Lung (tissue), 12 donors: Measurements from ENCODE around the gene C5AR1. TPM values are rescaled to one million over a fixed set of nuclear protein-coding genes. Genes with fewer than 3 reads are reported as not detected.

ENCODE experiments used
- ATAC-seq: fragments of 200-7000 bp; cut with Tn5 transposase; one replicate; pipeline ENCODE4 v1.9.1; 2020; ENCODE audit warnings: moderate number of reproducible peaks; ENCODE audit not compliant: insufficient read depth, low FRiP score
- DNase-seq, 3 donors: peaks; one replicate each; pipeline ENCODE4 v3.0.0-alpha.2; 2013 to 2017
- H3K27ac ChIP-seq, 2 donors: one replicate each; pipeline ENCODE4 v1.5.1; 2013; ENCODE audit warnings: mild to moderate bottlenecking in 2 of 2, moderate library complexity in 2 of 2, control low read depth in 1 of 2, inconsistent platforms in 1 of 2, low read depth in 1 of 2, low read length in 1 of 2
- H3K27me3 ChIP-seq, 3 donors: one replicate each; pipeline ENCODE4 v1.5.1; 2013; ENCODE audit warnings: low read length in 2 of 3; ENCODE audit not compliant: control insufficient read depth in 3 of 3, insufficient read depth in 3 of 3
- H3K36me3 ChIP-seq, 4 donors: one replicate each; pipeline ENCODE4 v1.5.1; 2013; ENCODE audit warnings: low read length in 4 of 4, mild to moderate bottlenecking in 1 of 4, moderate library complexity in 1 of 4; ENCODE audit not compliant: control insufficient read depth in 4 of 4, insufficient read depth in 4 of 4
- H3K4me1 ChIP-seq, 5 donors: one replicate each; pipeline ENCODE4 v1.5.1; 2013; ENCODE audit warnings: low read length in 5 of 5, mild to moderate bottlenecking in 2 of 5, moderate library complexity in 1 of 5; ENCODE audit not compliant: control insufficient read depth in 5 of 5, insufficient read depth in 5 of 5
- H3K4me3 ChIP-seq: one replicate; pipeline ENCODE4 v1.5.1; 2013; ENCODE audit warnings: mild to moderate bottlenecking, control low read depth, moderate library complexity
- H3K9ac ChIP-seq, 2 donors: one replicate each; pipeline ENCODE4 v1.5.1; 2013; ENCODE audit warnings: low read length in 2 of 2, control low read depth in 1 of 2; ENCODE audit not compliant: insufficient read depth in 1 of 2
- H3K9me3 ChIP-seq, 4 donors: one replicate each; pipeline ENCODE4 v1.5.1; 2013; ENCODE audit warnings: low read length in 3 of 4, mild to moderate bottlenecking in 1 of 4, moderate library complexity in 1 of 4; ENCODE audit not compliant: control insufficient read depth in 4 of 4, insufficient read depth in 3 of 4
- WGBS, 2 donors: extraction: QIAGEN DNeasy Blood & Tissue Kit; methylation state at CpG; one replicate each; pipeline ENCODE4 v1.1.7; 2013; 5-methylcytosine and 5-hydroxymethylcytosine counted together
- polyA plus RNA-seq, 2 donors: library from polyadenylated mRNA; stranded (reverse); fragments of 200-250 nt; gene quantifications; one replicate each; pipeline ENCODE4 v1.2.1, GENCODE V29; 2013
- total RNA-seq, 2 donors: library from RNA; depleted of rRNA in 1 of 2; stranded (reverse); fragments of >200 nt in 1 of 2; gene quantifications; one replicate each; pipeline ENCODE4 v1.2.1, GENCODE V29; 2014 to 2021
- TF ChIP-seq, protein P1 (sequence below): IDR thresholded peaks from 2 replicates; pipeline ENCODE4 v1.5.1; 2012; ENCODE audit warnings: mild to moderate bottlenecking; ENCODE audit errors: control extremely low read depth, extremely low read depth
- donor health status: control.
- donor health status: control.
- donor health status: Bipolar disorder and iron deficiency.
- donor health status: healthy.
- donor health status: DM: yes; HTN: yes; CAD: no.

The C5AR1 gene
- total and polyA plus RNA-seq, 4 donors = 9.4 to 156 (median 45.4) TPM

DNA sequence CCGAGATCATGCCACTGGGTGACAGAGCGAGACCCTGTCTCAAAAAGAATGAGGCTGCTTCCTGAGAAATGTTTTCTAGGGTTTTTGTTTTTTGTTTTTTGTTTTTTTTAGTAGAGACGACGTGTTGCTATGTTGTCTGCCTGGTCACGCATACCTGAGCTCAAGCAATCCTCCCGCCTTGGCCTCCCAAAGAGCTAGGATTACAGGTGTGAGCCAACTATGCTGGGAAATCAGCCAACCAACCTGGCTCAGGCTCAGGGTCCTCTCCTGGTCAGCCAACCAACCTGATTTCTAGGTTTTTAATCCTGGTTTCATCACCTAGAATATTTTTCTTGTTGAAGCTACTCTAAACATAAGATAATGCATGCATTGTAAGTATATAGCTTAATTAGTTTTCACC is 47.2 kb downstream of the C5AR1 start:
- no peak for ATAC-seq
- no peaks in the 10 kb centered on the region for H3K27me3 ChIP-seq
- 93 to 95% methylated on average over 6 of the region's 6 CpGs for WGBS, 2 donors
- H3K9ac ChIP-seq = no peak overlapping the region
- no peak overlapping the region for H3K27ac ChIP-seq
- peaks cover 0 to 3% (median 0%) of the 10 kb centered on the region in 5 donors for H3K4me1 ChIP-seq
- no peak for DNase-seq
- TF ChIP-seq, protein P1, sequence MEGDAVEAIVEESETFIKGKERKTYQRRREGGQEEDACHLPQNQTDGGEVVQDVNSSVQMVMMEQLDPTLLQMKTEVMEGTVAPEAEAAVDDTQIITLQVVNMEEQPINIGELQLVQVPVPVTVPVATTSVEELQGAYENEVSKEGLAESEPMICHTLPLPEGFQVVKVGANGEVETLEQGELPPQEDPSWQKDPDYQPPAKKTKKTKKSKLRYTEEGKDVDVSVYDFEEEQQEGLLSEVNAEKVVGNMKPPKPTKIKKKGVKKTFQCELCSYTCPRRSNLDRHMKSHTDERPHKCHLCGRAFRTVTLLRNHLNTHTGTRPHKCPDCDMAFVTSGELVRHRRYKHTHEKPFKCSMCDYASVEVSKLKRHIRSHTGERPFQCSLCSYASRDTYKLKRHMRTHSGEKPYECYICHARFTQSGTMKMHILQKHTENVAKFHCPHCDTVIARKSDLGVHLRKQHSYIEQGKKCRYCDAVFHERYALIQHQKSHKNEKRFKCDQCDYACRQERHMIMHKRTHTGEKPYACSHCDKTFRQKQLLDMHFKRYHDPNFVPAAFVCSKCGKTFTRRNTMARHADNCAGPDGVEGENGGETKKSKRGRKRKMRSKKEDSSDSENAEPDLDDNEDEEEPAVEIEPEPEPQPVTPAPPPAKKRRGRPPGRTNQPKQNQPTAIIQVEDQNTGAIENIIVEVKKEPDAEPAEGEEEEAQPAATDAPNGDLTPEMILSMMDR = no peak
- H3K36me3 ChIP-seq = peaks cover 30 to 64% (median 38%) of the 10 kb centered on the region in 4 donors
- peaks cover 0 to 7% (median 0%) of the 10 kb centered on the region in 4 donors for H3K9me3 ChIP-seq
- H3K4me3 ChIP-seq = no peak overlapping the region

- Histone ChIP-seq H3K4me1 (peaks cover 0 to 3% (median 0%) of the 10 kb centered on the region in 5 donors), H3K36me3 (peaks cover 33 to 69% (median 38%) of the 10 kb centered on the region in 4 donors), H3K27me3 (no peaks in the 10 kb centered on the region), H3K27ac (no peak overlapping the region), H3K4me3 (no peak overlapping the region), H3K9ac (no peak overlapping the region), H3K9me3 (peaks cover 0 to 7% (median 0%) of the 10 kb centered on the region in 4 donors)
- DNase-seq (no peak), ATAC-seq (no peak)
- 95 to 97% methylated on average over 28 of the region's 28 CpGs for WGBS, 2 donors
- TF ChIP-seq, protein P1 = no peak
Observed at GRCh38 chr19:47357788-47358680, 48.4 kb downstream of the C5AR1 start.

GRCh38 chr19:47358936-47359335 is 49.3 kb downstream of the C5AR1 start:
- TF ChIP-seq, protein P1 = no peak
- Histone ChIP-seq H3K4me1 (peaks cover 0 to 3% (median 0%) of the 10 kb centered on the region in 5 donors), H3K9ac (no peak overlapping the region), H3K27me3 (no peaks in the 10 kb centered on the region), H3K9me3 (peaks cover 0 to 7% (median 0%) of the 10 kb centered on the region in 4 donors), H3K36me3 (peaks cover 30 to 65% (median 39%) of the 10 kb centered on the region in 4 donors), H3K4me3 (no peak overlapping the region), H3K27ac (no peak overlapping the region)
- ATAC-seq = no peak
- WGBS, 2 donors = 91 to 93% methylated on average over 6 of the region's 6 CpGs
- no peak for DNase-seq
